Kidney tubule cell (primary cell): ENCODE results near the gene ARHGAP28.

Source experiments
- DNase-seq: peaks from one replicate; pipeline ENCODE4 v3.0.0-alpha.2; 2018; ENCODE audit warnings: low spot score

ARHGAP28 gene

DNA sequence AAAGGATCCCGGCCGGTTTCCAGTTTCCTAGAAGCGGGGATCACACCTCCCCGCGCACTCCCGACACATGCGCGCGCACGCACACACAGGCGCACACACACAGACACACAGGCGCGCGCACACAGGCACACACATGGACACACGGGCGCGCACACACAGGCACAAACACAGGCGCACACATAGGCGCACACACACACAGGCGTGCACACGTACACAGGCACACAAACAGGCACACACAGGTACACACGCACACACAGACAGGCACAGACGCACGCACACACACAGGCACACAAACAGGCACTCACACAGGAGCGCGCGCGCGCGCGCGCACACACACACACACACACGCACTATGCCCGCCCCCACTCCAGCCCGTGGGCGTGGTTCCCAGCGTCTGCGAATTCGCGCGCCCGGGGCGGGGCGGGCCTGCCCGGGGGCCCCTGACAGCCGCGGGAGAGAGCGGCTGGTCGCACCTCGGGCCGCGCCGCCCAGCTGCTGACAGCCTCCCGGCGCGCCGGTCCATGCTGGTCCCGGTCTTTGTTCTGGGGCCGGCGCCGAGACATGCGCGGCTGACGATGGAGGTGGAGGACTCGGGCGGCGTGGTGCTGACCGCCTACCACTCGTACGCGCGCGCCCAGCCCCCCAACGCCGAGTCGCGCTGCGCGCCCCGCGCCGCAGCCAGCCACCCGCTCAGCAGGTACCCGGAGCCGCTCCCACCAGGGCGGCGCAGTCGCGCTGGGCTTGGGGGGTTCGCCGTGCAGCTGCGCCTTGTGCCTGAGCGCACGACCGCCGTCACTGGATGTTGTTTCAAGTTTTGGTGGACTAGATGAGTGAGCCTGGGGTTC is at the start of gene ARHGAP28:
Gene ARHGAP28 (plus strand): TSS at position 470 of the 845 bp plus-strand sequence. CDS start 106 bp downstream, at position 576.
- DNase-seq, result peak; percentile 85

DNA sequence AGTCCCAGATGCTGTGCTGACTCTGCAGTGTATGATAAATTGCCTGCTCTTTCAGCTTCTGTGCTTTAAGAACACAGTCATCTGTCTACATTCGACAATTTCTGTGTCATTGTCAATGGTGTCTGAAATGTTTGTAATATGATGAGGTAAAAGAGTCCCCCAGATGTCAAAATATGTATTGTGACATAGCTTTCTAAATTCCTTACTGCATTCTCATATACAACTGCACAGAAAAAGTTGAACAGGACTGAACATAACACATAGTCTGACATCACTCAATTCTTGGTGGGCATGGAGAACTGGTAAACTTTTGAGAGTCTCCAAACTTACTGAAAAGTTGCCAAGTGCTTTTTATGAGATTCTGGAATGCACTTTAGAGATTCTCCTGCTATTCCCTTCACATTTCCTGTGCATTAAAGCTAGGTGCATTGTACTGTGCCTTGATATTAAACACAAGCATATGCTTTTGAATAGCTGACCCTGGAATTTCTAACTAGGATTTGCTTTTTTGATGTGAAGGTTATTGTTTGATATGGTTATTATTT is 48.1 kb upstream of the ARHGAP28 start:
- DNase-seq, result no peak

- no peak for DNase-seq
Observed at GRCh38 chr18:6682437-6683111, 46.9 kb upstream of the ARHGAP28 start.

- DNase-seq, result no peak
Observed at GRCh38 chr18:6683112-6683876, 46.2 kb upstream of the ARHGAP28 start.

- no peak for DNase-seq
Observed at GRCh38 chr18:6687676-6688075, 41.8 kb upstream of the ARHGAP28 start.

DNA sequence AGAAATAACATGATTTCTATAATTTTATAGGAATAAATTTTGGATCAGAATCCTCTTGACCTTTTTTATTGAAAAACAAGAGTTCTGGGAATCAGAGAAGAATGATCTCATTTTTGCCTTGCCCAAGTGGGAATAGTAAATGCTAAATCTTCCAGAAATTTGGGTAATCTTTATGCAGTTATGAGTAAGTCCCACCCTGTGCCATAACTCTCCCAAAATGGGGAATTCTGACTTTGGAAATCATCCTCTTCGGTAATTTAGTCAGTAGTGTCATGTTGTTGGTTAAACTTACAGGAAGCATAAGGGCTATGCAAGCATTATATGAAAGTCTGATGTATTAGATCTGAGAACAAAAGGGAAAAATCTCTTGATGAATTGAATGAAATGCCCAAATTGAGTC is 20.6 kb upstream of the ARHGAP28 start:
- DNase-seq, result no peak

DNA sequence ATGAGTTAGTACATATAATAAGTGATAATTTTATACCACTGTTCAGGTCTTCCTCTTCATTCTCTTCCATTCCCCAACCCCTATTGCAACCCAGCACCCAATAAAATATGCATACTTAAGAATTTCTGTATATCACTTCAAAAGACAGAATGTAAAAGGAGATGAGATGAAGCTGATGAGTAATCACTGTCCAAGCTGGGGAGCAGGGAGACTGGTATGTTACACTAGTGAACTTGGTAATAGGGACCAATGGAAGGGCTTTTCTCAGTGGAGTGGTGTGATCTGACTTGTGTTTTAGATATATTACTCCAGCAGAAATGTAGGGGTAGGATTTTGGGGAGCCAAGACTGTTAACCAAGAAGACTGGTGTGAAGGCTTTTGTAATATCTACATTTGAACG is 18.0 kb upstream of the ARHGAP28 start:
- DNase-seq, result no peak

- DNase-seq, result no peak
Observed at GRCh38 chr18:6712401-6712800, 17.1 kb upstream of the ARHGAP28 start.

DNA sequence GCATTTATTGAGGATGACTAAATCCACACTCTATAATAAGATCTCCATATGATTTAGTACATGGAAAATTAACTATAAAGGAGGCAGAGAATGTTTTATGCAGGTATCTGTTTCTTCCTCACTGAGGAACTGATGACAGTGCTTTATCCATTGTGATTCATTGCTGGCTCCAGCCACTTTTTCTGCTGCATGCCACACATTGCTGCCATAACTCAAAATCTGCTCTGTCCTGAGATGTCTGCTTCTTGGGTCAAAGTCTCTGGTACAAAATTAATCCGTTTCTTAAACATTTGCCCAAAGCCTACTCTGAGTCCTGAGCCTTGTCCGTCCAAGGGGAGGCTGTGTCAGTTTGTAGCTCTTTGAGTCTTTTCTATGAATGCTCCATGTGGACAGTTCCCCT is 15.5 kb upstream of the ARHGAP28 start:
- peak; percentile 25 for DNase-seq

DNA sequence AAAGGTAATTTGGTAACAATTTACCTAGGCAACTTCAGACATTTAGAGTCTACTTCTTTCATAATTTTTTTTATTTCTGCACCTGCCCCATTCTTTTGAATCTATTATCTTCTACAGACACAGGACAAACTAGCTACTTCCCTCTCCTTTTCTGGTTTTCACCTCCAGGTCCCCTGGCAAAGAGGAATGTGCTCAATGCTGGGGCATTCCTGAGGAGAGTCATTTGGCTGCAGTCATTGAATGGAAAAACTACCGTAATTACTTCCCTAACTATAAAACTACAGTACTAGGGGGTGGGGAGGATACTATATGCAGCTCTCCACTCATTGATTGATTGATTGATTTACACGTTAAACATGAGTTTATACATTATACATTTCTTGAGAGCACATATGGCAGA is 11.2 kb upstream of the ARHGAP28 start:
- peak; percentile 55 for DNase-seq

DNA sequence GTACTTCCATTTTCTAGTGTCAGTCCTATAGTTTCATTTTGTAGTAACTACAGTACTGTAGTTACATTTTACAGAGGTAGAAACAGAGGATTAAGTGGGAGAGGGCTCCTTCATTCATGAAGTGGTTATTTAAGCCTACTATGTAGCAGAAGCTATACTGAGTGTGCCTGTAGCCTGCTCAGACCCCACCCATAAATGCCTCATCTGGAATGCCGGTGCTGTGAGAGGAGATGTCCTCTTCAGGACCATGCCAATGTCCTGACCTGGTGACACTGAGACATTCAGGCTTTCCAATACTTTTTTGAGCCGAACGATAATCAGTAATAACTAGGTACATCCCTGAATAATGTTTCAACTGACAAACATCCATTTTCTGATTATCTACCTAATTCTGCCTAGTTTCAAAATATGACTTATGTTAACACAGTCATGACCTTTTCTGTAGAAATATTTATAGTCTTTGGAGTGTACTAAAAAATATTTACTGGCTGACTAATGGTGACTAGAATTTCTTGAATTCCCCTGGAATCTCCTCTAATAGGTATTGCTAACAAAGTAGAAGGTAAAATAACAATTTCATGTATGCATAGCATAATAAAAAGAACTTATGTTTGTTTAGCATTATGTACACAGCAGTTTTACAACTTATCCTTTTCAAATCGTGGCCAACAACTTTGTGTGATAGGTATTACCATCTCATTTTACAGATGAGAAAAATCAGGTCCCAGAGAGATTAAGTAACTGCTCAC is 10.2 kb upstream of the ARHGAP28 start:
- peak; percentile 13 for DNase-seq

DNA sequence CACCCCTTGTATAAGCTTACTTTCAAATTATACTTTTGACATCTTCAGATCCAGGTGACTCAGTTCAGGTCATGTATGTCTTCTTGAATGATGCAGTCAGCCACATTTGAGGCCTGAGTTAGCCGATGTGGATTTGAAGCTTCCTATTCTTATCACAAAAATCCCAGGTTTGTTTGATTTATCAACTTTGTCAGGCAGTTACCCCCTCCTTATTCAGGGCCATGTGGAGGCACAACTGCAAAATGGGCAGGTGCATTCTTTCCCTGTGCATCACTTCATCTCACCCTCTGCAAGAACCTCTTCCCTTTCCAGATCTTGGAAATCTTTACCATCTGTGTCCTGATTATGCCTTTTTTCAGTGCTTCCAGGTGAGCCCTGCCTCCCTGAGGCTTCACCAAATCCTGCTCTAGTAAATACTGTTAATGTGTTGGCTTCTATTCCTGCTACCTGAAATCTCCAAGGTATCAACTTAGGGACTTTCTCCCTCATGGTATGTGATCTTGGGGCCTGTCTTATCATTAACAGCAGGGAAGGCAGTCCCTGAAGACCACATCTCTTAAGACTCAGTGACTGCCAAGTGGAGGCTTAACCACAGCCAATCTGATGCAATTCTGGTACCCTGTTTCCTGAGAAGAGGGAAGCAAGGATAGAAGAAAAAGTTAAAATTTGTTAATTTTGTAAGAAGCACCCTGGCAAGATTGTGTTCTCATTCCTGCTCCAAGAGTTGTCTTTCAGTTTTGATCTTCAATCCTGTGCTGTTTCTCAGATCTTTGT is 9.4 kb upstream of the ARHGAP28 start:
- peak; percentile 22 for DNase-seq

DNA sequence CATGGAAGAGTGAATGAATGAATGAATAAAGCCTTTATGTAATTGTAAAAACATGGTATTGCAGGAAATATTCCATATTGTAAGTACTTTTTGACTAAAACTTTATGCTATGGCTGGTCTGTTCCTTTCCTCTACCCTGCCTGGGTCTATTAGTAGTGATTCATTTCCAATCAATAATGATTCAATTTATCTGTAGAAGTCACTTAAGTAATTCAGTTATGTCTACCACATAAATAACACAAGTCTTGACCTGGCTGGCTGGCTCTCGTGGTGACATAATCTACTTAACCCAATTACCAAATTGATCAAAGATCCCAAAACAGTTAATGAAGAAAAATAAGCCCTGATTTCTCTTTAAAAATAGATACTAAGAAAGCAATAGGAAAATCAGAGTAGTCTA is 7.8 kb upstream of the ARHGAP28 start:
- DNase-seq, result no peak

DNA sequence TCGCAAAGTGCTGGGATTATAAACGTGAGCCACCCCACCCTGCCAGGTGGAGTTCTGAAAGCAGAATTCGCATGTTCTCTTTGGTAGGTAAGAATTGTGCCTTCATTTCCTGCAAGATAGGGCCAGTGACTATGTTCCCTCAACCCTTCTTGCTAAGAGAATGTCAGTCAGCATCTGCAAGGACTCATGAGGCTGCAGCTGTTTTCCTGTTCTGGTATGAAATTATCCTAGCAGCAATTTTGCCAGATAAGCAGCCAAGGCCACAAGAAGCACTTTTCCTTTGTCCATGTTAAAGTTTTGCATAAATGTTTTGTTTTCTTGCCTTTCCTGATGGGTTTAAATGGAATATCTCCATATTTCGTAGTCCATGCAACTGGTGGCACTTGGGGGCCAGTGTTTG is 6.8 kb upstream of the ARHGAP28 start:
- DNase-seq, result no peak

DNA sequence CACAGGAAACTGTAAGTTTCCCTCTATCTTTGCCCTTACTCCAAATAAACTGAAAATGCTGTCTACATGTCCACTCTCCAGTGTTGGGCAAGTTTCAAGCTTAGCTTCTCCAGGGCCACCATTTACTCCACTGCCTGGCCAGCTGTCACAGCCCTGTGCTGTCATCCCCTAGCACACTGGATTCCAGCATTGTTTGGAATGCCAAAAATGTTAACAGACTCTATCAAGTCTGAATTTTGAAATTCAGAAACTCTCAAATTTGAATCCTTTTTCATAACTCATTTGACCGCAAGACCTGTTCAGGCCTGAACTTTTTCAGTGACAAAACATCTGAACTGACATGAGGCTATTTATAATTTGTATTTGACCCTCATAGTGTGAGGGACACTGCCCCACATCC is 5.2 kb upstream of the ARHGAP28 start:
- no peak for DNase-seq

GRCh38 chr18:6728331-6728730 is 1.2 kb upstream of the ARHGAP28 start:
- peak; percentile 30 for DNase-seq

- peak; percentile 43 for DNase-seq
Observed at GRCh38 chr18:6728809-6729246, 688 bp upstream of the ARHGAP28 start.

GRCh38 chr18:6730416-6731221 is 1.1 kb downstream of the ARHGAP28 start:
- no peak for DNase-seq

- DNase-seq, result peak; percentile 28
Observed at GRCh38 chr18:6731222-6731596, 1.7 kb downstream of the ARHGAP28 start.

- no peak for DNase-seq
Observed at GRCh38 chr18:6732952-6733351, 3.4 kb downstream of the ARHGAP28 start.
